DOHH2 (cell line): ENCODE data around the gene KRTAP5-7.
"Not testable (repeated sequence)": the region's sequence is repeated elsewhere in the genome, so short reads cannot be mapped to it uniquely, and the experiment has no call there.

Source experiments
- H3F3A ChIP-seq: fragments of 200-600 bp; sonication (generic), shearing (Covaris generic); 2 replicates; pipeline ENCODE4 v1.6.0; 2016; ENCODE audit warnings: antibody characterized with exemption, mild to moderate bottlenecking; ENCODE audit not compliant: control insufficient read depth, insufficient read depth
- H3K27ac ChIP-seq: fragments of 200-600 bp; sonication (generic); 2 replicates; pipeline ENCODE4 v1.5.1; 2014; ENCODE audit warnings: low read depth, mild to moderate bottlenecking, low read length, moderate library complexity
- H3K27me3 ChIP-seq: fragments of 200-600 bp; sonication (generic); 2 replicates; pipeline ENCODE4 v1.6.1; 2014; ENCODE audit warnings: mild to moderate bottlenecking, low read length, mixed read lengths; ENCODE audit not compliant: control insufficient read depth
- H3K36me3 ChIP-seq: fragments of 200-600 bp; sonication (generic); 2 replicates; pipeline ENCODE4 v1.6.1; 2014; ENCODE audit warnings: mild to moderate bottlenecking, low read length, moderate library complexity, mixed read lengths; ENCODE audit not compliant: control insufficient read depth
- H3K4me1 ChIP-seq: fragments of 200-600 bp; sonication (generic); 2 replicates; pipeline ENCODE4 v1.6.1; 2014; ENCODE audit warnings: mild to moderate bottlenecking, low read length, mixed read lengths; ENCODE audit not compliant: control insufficient read depth
- H3K4me2 ChIP-seq: fragments of 200-600 bp; sonication (generic); 2 replicates; pipeline ENCODE4 v1.6.0; 2014; ENCODE audit warnings: mild to moderate bottlenecking, low read length, moderate library complexity
- H3K4me3 ChIP-seq: fragments of 200-600 bp; sonication (generic); 2 replicates; pipeline ENCODE4 v1.5.1; 2014; ENCODE audit warnings: mild to moderate bottlenecking, low read length, mixed read lengths
- H3K79me2 ChIP-seq: fragments of 200-600 bp; sonication (generic); 2 replicates; pipeline ENCODE4 v1.6.1; 2014; ENCODE audit warnings: mild to moderate bottlenecking, low read length, mixed read lengths; ENCODE audit not compliant: control insufficient read depth
- H3K9me2 ChIP-seq: fragments of 200-600 bp; sonication (generic); replicated peaks from 2 replicates; pipeline ENCODE4 v1.6.1; 2014; ENCODE audit warnings: mild to moderate bottlenecking, low read length, mixed read lengths; ENCODE audit not compliant: control insufficient read depth
- H3K9me3 ChIP-seq: fragments of 200-600 bp; sonication (generic); 2 replicates; pipeline ENCODE4 v1.6.1; 2014; ENCODE audit warnings: antibody characterized with exemption, low read length, mixed read lengths; ENCODE audit not compliant: control insufficient read depth, insufficient read depth
- H4K20me1 ChIP-seq: fragments of 200-600 bp; sonication (generic); 2 replicates; pipeline ENCODE4 v1.6.0; 2014; ENCODE audit warnings: low read depth, mild to moderate bottlenecking, antibody characterized with exemption, low read length, moderate library complexity; ENCODE audit not compliant: control insufficient read depth, insufficient read depth
- EZH2phosphoT487 ChIP-seq: fragments of 200-600 bp; sonication (generic); IDR thresholded peaks from 2 replicates; pipeline ENCODE4 v1.6.1; 2017; ENCODE audit warnings: borderline replicate concordance, mild to moderate bottlenecking, antibody characterized with exemption, low read length, moderate library complexity, mixed read lengths
- TF ChIP-seq, protein P1 (sequence below): fragments of 200-600 bp; sonication (generic); IDR thresholded peaks from one replicate; pipeline ENCODE4 v1.5.1; 2014; ENCODE audit warnings: antibody characterized with exemption, mild to moderate bottlenecking, low read depth, low read length; ENCODE audit not compliant: poor library complexity, severe bottlenecking

The KRTAP5-7 gene

DNA sequence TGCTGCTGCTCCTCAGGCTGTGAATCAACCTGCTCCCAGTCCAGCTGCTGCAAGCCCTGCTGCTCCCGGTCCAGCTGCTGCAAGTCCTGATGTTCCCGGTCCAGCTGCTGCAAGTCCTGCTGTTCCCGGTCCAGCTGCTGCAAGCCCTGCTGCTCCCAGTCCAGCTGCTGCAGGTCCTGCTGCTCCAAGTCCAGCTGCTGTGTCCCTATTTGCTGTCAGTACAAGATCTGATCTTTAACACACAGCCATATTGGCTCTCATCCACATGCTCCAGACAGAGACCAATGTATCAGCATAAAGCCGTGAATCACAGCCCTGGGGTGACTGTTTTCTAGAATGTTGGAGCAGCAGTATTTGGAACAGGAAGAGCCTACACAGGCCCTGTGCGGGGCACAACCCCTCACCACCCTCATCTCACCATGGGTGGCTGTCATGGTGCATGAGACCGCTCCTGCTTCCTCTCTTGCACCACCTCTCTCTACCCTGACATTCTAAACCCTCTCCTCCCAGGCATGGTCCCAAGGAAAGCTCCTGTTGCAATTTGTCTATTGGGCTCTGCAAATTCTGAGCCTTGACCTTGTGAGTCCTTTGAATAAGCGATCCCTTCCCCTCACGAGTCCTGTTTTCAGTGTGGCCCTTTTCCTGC is 41.8 kb downstream of the KRTAP5-7 start:
- no peaks in the 10 kb centered on the region for H3K9me3 ChIP-seq
- H3K36me3 ChIP-seq: no peaks in the 10 kb centered on the region
- no peaks in the 10 kb centered on the region for H3F3A ChIP-seq
- H4K20me1 ChIP-seq: no peaks in the 10 kb centered on the region; the same call in 1 of the 2 replicates
- H3K9me2 ChIP-seq: no peaks in the 10 kb centered on the region
- H3K4me3 ChIP-seq: no peak overlapping the region
- H3K27me3 ChIP-seq: peaks cover 3% of the 10 kb centered on the region
- no peak overlapping the region for H3K4me2 ChIP-seq
- H3K27ac ChIP-seq: no peak overlapping the region
- no peaks in the 10 kb centered on the region for H3K4me1 ChIP-seq
- TF ChIP-seq, protein P1, sequence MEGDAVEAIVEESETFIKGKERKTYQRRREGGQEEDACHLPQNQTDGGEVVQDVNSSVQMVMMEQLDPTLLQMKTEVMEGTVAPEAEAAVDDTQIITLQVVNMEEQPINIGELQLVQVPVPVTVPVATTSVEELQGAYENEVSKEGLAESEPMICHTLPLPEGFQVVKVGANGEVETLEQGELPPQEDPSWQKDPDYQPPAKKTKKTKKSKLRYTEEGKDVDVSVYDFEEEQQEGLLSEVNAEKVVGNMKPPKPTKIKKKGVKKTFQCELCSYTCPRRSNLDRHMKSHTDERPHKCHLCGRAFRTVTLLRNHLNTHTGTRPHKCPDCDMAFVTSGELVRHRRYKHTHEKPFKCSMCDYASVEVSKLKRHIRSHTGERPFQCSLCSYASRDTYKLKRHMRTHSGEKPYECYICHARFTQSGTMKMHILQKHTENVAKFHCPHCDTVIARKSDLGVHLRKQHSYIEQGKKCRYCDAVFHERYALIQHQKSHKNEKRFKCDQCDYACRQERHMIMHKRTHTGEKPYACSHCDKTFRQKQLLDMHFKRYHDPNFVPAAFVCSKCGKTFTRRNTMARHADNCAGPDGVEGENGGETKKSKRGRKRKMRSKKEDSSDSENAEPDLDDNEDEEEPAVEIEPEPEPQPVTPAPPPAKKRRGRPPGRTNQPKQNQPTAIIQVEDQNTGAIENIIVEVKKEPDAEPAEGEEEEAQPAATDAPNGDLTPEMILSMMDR: no peak
- TF ChIP-seq EZH2phosphoT487: no peak
- no peaks in the 10 kb centered on the region for H3K79me2 ChIP-seq

DNA sequence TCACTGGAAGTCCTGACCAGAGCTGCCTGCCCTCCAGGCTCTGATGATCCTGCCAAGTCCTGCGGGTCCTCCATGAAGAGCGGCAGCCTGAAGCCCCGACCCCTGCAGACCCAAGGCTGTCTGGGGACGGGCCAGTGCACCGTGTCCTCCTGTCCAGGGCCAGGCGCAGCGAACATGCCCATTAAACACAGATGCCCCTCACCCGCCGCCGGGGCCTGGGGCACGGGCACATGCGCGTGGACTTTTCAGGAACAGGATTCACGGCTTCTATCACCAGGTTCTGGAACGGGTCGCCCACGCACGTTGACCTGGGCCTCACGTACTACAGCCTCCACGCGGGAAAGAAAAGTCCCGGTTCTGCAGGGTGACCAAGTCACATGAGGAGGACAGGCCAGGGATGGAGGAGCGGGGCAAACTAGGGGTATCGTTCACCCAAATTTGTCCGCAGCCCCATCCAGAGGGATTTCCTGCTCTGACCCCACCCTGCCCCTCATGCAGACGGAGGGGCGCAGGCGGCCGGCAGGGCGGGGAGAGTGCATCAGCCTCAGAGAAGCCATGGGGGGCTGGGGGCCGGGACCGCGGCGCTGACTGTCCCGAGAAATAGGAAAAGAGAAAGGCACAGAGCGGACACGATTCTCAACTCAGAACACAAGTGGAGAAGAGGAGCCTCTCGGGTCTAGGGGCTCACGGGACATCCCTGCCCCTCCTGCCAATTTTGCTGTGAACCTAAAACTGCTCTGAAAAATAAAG is 44.2 kb downstream of the KRTAP5-7 start:
- H3K4me2 ChIP-seq, H4K20me1 ChIP-seq, H3K9me3 ChIP-seq, H3K27ac ChIP-seq, H3K36me3 ChIP-seq, H3F3A ChIP-seq, H3K4me3 ChIP-seq, H3K79me2 ChIP-seq, H3K27me3 ChIP-seq, H3K9me2 ChIP-seq, H3K4me1 ChIP-seq: not testable (repeated sequence)

DNA sequence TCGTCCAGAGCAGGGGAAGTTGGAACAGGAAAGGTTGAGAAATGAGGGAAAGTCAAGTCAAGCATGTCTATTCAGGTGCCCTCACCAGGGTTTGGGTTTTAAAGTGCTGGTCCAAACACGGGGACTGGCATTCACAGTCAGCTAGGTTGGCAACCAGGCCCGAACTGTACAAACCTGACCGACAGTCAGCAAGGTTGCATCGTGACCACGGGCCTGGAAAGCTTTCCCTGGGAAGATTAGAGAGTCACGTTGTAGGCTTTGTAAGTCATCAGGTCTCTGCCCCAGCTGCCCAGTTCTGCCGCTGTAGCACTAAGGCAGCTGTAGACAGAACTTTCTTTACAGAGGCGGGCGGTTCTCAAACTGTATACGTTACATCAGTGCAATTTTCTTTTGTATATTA is 45.7 kb downstream of the KRTAP5-7 start:
- Histone ChIP-seq H3K27ac (no peak overlapping the region), H3K27me3 (peaks cover 3% of the 10 kb centered on the region; the same call in 1 of the 2 replicates), H3K9me3 (no peaks in the 10 kb centered on the region), H3K4me3 (no peak overlapping the region), H3K9me2 (no peaks in the 10 kb centered on the region), H3K79me2 (no peaks in the 10 kb centered on the region), H3F3A (no peaks in the 10 kb centered on the region), H4K20me1 (no peaks in the 10 kb centered on the region; the same call in 1 of the 2 replicates), H3K4me2 (no peak overlapping the region), H3K4me1 (no peaks in the 10 kb centered on the region), H3K36me3 (no peaks in the 10 kb centered on the region)
- TF ChIP-seq, protein P1: no peak
- no peak for TF ChIP-seq EZH2phosphoT487

DNA sequence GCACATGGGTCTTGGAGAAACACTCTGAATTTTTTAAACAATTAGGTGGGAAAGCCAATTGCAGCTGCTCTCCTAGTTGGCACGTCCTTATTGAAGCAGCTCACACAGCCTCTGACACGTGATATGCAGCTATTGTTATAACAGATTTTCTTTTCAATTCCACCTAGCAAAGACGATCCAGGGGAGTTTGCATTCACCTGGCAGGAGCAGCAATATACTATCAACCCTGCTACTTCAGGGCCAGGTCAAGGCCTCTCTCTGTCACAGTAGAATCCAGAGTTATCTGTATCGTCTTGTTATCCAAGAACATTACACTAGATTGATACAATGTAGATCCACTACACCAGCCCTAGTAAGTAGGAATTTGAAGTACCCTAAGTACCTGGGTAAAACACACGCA is 47.4 kb downstream of the KRTAP5-7 start:
- Histone ChIP-seq H3K27me3 (0 out of 2 replicates have a peak, but pooled peaks cover 3% of the 10 kb centered on the region), H3K4me3 (no peak overlapping the region), H3K79me2 (no peaks in the 10 kb centered on the region), H3K9me2 (no peaks in the 10 kb centered on the region), H3K4me1 (no peaks in the 10 kb centered on the region), H3K9me3 (no peaks in the 10 kb centered on the region), H3K4me2 (no peak overlapping the region), H3K36me3 (no peaks in the 10 kb centered on the region), H3F3A (no peaks in the 10 kb centered on the region), H3K27ac (no peak overlapping the region), H4K20me1 (no peaks in the 10 kb centered on the region; the same call in 1 of the 2 replicates)
- TF ChIP-seq, protein P1: no peak
- TF ChIP-seq EZH2phosphoT487: no peak
